GM12874 (cell line): ENCODE data around the gene ERCC2.

ENCODE experiments used
- CTCF ChIP-seq: IDR thresholded peaks from 2 replicates; pipeline ENCODE4 v1.5.1; 2011; ENCODE audit warnings: low read depth, mild to moderate bottlenecking, control low read depth, low read length, moderate library complexity; ENCODE audit not compliant: insufficient read depth

The ERCC2 gene

DNA sequence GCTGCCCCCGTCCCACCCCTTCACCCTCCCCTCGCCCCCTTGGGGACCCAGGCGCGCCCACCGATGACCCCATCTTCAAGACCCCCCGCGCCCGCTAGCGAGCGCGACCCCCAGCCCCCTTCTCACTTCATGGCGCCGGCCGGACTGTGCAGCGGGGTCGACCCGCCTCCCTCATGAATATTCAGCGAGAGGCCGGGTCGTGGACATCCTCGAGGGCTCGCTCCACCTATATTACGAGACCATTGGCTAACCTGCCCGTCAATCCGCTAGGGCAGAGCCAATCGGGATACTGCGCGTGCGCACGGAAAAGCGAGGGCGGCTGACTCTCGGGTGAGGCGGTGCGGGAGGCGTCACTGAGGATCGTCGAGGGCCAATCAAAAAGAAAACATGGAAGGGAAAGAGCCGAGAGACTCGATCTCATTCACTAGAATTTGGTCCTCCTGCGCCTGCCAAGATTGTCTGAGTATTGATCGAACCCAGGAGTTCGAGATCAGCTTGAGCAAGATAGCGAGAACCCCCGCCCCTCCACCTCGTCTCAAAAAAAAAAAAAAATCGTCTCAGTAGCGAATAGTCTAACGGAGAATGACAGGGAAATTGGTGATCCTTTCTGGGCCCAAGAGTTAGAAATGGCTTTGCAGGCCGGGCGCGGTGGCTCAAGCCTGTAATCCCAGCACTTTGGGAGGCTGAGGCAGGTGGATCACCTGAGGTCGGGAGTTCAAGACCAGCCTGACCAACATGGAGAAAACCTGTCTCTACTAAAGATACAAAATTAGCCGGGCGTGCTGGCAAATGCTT is at the start of gene ERCC2:
Gene ERCC2 (minus strand): TSS at position 164 of the 795 bp plus-strand sequence. CDS start 33 bp downstream, at position 131.
- no peak for TF ChIP-seq CTCF

DNA sequence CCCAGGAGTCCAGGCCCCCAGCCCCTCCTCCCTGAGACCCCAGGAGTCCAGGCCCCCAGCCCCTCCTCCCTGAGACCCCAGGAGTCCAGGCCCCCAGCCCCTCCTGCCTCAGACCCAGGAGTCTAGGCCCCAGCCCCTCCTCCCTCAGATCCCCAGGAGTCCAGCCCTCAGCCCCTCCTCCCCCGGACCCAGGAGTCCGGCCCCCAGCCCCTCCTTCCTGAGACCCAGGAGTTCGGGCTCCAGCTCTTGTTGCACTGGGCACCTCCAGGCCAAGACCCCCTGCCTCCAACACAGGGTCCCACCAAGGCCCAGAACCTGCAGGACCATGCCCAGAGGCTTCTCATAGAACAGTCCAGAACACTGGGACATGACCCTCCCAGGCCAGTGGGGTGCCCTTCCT is 49.5 kb upstream of the ERCC2 start:
- no peak for TF ChIP-seq CTCF

- TF ChIP-seq CTCF: no peak
These were observed 49.0 kb upstream of the ERCC2 start for GRCh38 chr19:45419396-45419795.

GRCh38 chr19:45418802-45419201 is 48.4 kb upstream of the ERCC2 start:
- TF ChIP-seq CTCF: no peak

- no peak for TF ChIP-seq CTCF
These were observed 46.8 kb upstream of the ERCC2 start for GRCh38 chr19:45417151-45417550.

GRCh38 chr19:45414468-45414867 is 44.1 kb upstream of the ERCC2 start:
- no peak for TF ChIP-seq CTCF

- TF ChIP-seq CTCF: no peak
These were observed 43.1 kb upstream of the ERCC2 start for GRCh38 chr19:45413497-45413896.
